Activated T-cell treated with anti-CD3 and anti-CD28 coated beads, Interleukin-2, amount 50 U/mL, for 72 hours (primary cell): ENCODE results near the gene SF3B3. TPM values are rescaled to one million over a fixed set of nuclear protein-coding genes. Genes with fewer than 3 reads are reported as not detected.

ENCODE experiments used
- ATAC-seq, 2 donors: fragments of 150-1000 bp; cut with Tn5 transposase; replicated peaks in 1 of 2; 2 replicates each; pipeline ENCODE4 v1.10.0; 2021; ENCODE audit warnings: moderate library complexity in 2 of 2, mild to moderate bottlenecking in 1 of 2
- DNase-seq, 2 donors: peaks; one replicate each; pipeline ENCODE4 v3.0.0; 2021 to 2022; ENCODE audit warnings: mixed read lengths in 1 of 2
- H3K27ac Mint-ChIP-seq: one replicate; pipeline ENCODE4 v1.8.0; 2022; ENCODE audit warnings: mild to moderate bottlenecking, moderate library complexity, mixed read lengths
- H3K27me3 Mint-ChIP-seq: one replicate; pipeline ENCODE4 v1.8.0; 2022; ENCODE audit warnings: low read depth, mixed read lengths
- H3K36me3 Mint-ChIP-seq, 2 donors: one replicate each; pipeline ENCODE4 v1.8.0; 2022; ENCODE audit warnings: mixed read lengths in 2 of 2, mild to moderate bottlenecking in 1 of 2; ENCODE audit not compliant: insufficient read depth in 2 of 2
- H3K4me1 Mint-ChIP-seq: one replicate; pipeline ENCODE4 v1.8.0; 2022; ENCODE audit warnings: low read depth, mixed read lengths
- H3K4me3 Mint-ChIP-seq, 2 donors: one replicate each; pipeline ENCODE4 v1.8.0; 2022; ENCODE audit warnings: mild to moderate bottlenecking in 2 of 2, mixed read lengths in 2 of 2, moderate library complexity in 2 of 2
- H3K9me3 Mint-ChIP-seq, 2 donors: one replicate each; pipeline ENCODE4 v1.8.0; 2022; ENCODE audit warnings: mixed read lengths in 2 of 2
- total RNA-seq, 2 donors: library from RNA; stranded (reverse); gene quantifications; one replicate each; pipeline ENCODE4 v1.2.3, GENCODE V29; 2022

The SF3B3 gene
- total RNA-seq, 2 donors from 2014 or later = 302 to 309 TPM

GRCh38 chr16:70490261-70490660 is 33.4 kb upstream of the SF3B3 start:
- DNase-seq (no peak), ATAC-seq (no peak)
- Mint-ChIP-seq H3K4me1 (peaks cover 18% of the 10 kb centered on the region), H3K36me3 (peaks cover 0 to 11% of the 10 kb centered on the region in 2 donors), H3K9me3 (no peaks in the 10 kb centered on the region), H3K27ac (no peak overlapping the region), H3K4me3 (no peak overlapping the region), H3K27me3 (no peaks in the 10 kb centered on the region)

GRCh38 chr16:70493802-70494201 is 29.8 kb upstream of the SF3B3 start:
- ATAC-seq (no peak), DNase-seq (no peak)
- H3K9me3 Mint-ChIP-seq = no peaks in the 10 kb centered on the region
- H3K4me1 Mint-ChIP-seq = peaks cover 18% of the 10 kb centered on the region
- no peaks in the 10 kb centered on the region for H3K27me3 Mint-ChIP-seq
- H3K4me3 Mint-ChIP-seq = no peak overlapping the region
- peaks cover 0 to 10% of the 10 kb centered on the region in 2 donors for H3K36me3 Mint-ChIP-seq
- no peak overlapping the region for H3K27ac Mint-ChIP-seq

DNA sequence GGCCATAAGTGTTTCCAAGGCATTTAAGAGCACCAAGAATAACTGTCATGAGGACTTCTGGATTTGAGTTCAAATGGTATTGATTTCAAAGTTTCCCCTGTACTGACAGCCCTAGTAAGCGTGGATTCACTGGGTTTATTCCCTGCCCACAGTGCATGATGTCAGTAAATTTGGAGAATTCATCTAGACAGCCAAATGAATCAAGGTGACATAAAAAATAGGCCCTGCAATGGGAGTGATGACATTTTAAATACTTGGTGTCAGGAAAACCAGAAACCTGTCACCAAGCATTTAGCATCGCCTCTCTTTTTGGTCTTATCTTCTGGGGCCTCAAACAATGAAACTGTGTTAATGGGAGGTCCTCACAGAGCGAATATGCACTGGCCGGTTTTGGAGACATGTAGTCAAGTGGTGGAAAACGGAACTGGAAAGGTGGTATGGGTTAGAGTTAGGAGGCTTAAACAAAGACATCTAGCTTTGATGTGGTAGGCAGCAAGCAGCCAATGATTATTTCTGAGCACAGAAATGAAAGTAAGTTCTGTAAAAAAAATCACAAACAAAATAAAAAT is 29.3 kb upstream of the SF3B3 start:
- Mint-ChIP-seq H3K36me3 (peaks cover 0 to 10% of the 10 kb centered on the region in 2 donors), H3K27ac (no peak overlapping the region)

GRCh38 chr16:70494777-70495176 is 28.8 kb upstream of the SF3B3 start:
- Mint-ChIP-seq H3K9me3 (no peaks in the 10 kb centered on the region), H3K27ac (no peak overlapping the region), H3K4me3 (peak overlapping the region in 1 of 2 donors; percentile 5), H3K27me3 (no peaks in the 10 kb centered on the region), H3K36me3 (peaks cover 0 to 10% of the 10 kb centered on the region in 2 donors), H3K4me1 (peaks cover 18% of the 10 kb centered on the region)
- no peak for DNase-seq
- ATAC-seq = no peak

More for the DNA sequence above, 29.3 kb upstream of the SF3B3 start:
- no peaks in the 10 kb centered on the region for H3K27me3 Mint-ChIP-seq
- peak overlapping the region in 1 of 2 donors; percentile 5 for H3K4me3 Mint-ChIP-seq
- H3K4me1 Mint-ChIP-seq = peaks cover 18% of the 10 kb centered on the region
- DNase-seq (no peak), ATAC-seq (peak in 1 of 2 donors; percentile 35)
- no peaks in the 10 kb centered on the region for H3K9me3 Mint-ChIP-seq

DNA sequence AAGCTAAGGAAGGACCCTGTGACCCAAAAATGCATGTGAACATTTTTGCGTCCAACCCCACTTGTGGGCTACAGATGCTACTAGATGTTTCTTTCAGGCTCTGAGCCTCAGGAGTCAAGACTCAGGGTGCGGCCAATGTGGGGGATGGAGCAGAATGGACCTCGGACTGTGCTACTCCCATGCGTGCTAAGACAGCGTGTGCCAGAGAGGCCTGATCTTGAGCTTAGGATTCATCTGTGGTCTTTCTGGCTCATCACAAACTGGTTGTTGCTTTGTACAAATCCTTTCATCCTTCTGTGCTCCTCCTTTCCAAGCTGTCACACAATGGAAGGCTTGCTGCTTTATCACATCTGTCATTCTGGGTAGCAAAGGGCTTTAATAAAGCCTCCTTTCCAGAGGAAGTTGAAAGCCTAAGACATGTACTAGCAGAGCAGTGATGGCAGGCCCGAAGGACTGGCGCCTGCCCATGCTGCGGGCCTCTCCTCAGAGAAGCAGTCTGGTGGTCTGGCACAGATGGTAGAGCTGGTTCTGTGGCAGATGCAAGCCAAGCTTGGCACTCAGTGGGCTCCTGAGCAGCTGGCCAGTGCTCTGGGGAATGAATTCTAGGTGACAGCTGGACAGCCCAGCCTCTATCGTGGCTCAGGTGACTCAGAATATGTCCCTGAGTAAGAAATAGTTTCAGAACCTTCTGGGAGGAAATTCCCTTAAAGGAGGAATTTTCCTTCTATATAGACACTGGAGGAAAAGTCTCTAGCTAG is 28.0 kb upstream of the SF3B3 start:
- peaks cover 0 to 10% of the 10 kb centered on the region in 2 donors for H3K36me3 Mint-ChIP-seq
- H3K9me3 Mint-ChIP-seq = no peaks in the 10 kb centered on the region
- H3K4me3 Mint-ChIP-seq = no peak overlapping the region
- ATAC-seq (peak in 1 of 2 donors; percentile 7), DNase-seq (no peak)
- no peak overlapping the region for H3K27ac Mint-ChIP-seq
- no peaks in the 10 kb centered on the region for H3K27me3 Mint-ChIP-seq
- peaks cover 18% of the 10 kb centered on the region for H3K4me1 Mint-ChIP-seq

DNA sequence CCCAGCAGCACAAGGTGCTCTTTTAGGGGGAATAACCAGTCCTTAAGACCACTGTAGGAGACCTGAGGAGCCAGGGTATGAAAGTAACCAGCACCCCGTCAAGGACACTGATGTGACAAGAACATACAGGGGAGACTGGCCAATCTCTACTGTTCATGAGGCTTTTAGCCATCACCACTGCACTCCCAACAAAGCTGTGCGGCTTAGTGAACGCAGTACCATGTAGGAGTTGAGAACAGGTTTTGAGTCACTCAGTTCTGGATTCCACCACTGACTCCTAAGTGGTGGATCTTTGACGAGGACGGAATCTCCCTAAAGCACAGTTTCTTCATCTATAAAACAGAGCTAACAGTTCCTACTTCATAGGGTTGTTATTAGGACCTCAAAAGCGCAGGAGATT is 27.1 kb upstream of the SF3B3 start:
- H3K27me3 Mint-ChIP-seq = no peaks in the 10 kb centered on the region
- ATAC-seq = peak; percentile 86 to 93
- DNase-seq = peak; percentile 29 to 35
- no peaks in the 10 kb centered on the region for H3K9me3 Mint-ChIP-seq
- no peak overlapping the region for H3K27ac Mint-ChIP-seq
- H3K36me3 Mint-ChIP-seq = peaks cover 0 to 10% of the 10 kb centered on the region in 2 donors
- H3K4me3 Mint-ChIP-seq = peak overlapping the region in 1 of 2 donors; percentile 32
- H3K4me1 Mint-ChIP-seq = peaks cover 18% of the 10 kb centered on the region

DNA sequence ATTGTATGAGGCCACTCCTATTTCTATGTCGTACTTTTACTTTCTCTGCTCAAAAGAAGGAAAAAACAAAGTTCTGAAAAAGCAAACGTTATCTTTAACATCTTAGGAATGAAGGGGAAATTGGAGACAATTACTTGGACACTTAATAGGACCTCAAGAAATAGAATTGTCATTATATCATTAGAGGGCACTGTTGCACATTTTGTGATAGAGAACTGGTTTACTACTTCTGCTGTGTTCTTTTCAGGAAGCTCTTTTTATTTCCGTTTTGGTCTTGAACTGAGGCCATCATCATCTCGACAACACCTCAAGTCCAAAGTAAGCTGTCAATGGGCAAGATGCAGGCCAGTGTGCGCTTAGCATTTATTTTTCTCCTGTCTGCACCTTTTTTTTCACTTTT is 14.9 kb upstream of the SF3B3 start:
- Mint-ChIP-seq H3K27me3 (no peaks in the 10 kb centered on the region), H3K36me3 (peaks cover 0 to 11% of the 10 kb centered on the region in 2 donors), H3K9me3 (no peaks in the 10 kb centered on the region), H3K4me1 (peaks cover 15% of the 10 kb centered on the region), H3K4me3 (no peak overlapping the region), H3K27ac (peak overlapping the region; percentile 78)
- ATAC-seq (peak in 1 of 2 donors; percentile 36), DNase-seq (no peak)

GRCh38 chr16:70510216-70510615 is 13.4 kb upstream of the SF3B3 start:
- H3K4me3 Mint-ChIP-seq = no peak overlapping the region
- DNase-seq (no peak), ATAC-seq (no peak)
- no peaks in the 10 kb centered on the region for H3K9me3 Mint-ChIP-seq
- H3K27me3 Mint-ChIP-seq = no peaks in the 10 kb centered on the region
- no peak overlapping the region for H3K27ac Mint-ChIP-seq
- H3K36me3 Mint-ChIP-seq = peaks cover 0 to 15% of the 10 kb centered on the region in 2 donors
- peaks cover 15% of the 10 kb centered on the region for H3K4me1 Mint-ChIP-seq

DNA sequence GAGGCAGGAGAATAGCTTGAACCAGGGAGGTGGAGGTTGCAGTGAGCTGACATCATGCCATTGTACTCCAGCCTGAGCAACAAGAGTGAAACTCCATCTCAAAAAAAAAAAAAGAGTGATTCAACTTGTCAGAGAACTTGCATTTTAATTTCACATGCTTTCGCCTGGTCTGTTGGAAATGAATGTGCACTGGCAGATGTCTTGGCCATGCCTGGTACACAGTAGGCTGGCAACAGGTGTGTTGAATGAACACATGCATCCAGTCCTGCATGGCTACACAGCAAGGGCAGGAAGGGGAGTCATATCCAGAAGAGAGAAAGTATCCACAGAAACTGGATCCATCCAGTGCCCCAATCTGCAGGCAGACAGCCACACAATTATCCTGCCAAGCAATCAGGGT is 11.8 kb upstream of the SF3B3 start:
- Mint-ChIP-seq H3K36me3 (peaks cover 0 to 16% of the 10 kb centered on the region in 2 donors), H3K27me3 (no peaks in the 10 kb centered on the region)
- DNase-seq = no peak

DNA sequence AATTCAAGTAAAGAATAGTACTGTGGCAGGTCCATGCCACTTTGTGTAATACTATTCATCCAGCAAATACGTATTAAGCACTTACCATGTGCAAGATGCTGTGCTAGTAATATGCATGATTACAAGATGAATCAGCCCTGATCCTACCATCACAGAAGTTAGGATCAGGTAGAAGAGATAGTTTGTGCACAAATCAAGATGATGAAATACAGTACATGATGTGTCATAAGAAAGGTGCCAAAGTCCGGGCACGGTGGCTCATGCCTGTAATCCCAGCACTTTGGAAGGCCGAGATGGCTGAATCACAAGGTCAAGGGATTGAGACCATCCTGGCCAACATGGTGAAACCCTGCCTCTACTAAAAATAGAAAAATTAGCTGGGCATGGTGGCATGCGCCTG is 11.2 kb upstream of the SF3B3 start:
- H3K4me3 Mint-ChIP-seq = no peak overlapping the region
- H3K36me3 Mint-ChIP-seq = peaks cover 0 to 16% of the 10 kb centered on the region in 2 donors
- H3K27me3 Mint-ChIP-seq = no peaks in the 10 kb centered on the region
- no peak overlapping the region for H3K27ac Mint-ChIP-seq
- no peaks in the 10 kb centered on the region for H3K9me3 Mint-ChIP-seq
- peaks cover 15% of the 10 kb centered on the region for H3K4me1 Mint-ChIP-seq
- ATAC-seq (no peak), DNase-seq (no peak)

More for the DNA sequence above, 11.8 kb upstream of the SF3B3 start:
- Mint-ChIP-seq H3K4me3 (no peak overlapping the region), H3K9me3 (no peaks in the 10 kb centered on the region), H3K27ac (no peak overlapping the region), H3K4me1 (peaks cover 15% of the 10 kb centered on the region)
- peak in 1 of 2 donors; percentile 53 for ATAC-seq

- DNase-seq = peak in 1 of 2 donors; percentile 18
- ATAC-seq = peak; percentile 59 to 64
Observed at GRCh38 chr16:70520612-70521297, 2.9 kb upstream of the SF3B3 start.

GRCh38 chr16:70522216-70523075 is 1.2 kb upstream of the SF3B3 start:
- H3K9me3 Mint-ChIP-seq = no peaks in the 10 kb centered on the region
- peak overlapping the region; percentile 95 to 98 for H3K4me3 Mint-ChIP-seq
- ATAC-seq (no peak), DNase-seq (peak in 1 of 2 donors; percentile 9)
- H3K27me3 Mint-ChIP-seq = no peaks in the 10 kb centered on the region
- peaks cover 21 to 28% of the 10 kb centered on the region in 2 donors for H3K36me3 Mint-ChIP-seq
- H3K27ac Mint-ChIP-seq = peak overlapping the region; percentile 100
- H3K4me1 Mint-ChIP-seq = peaks cover 53% of the 10 kb centered on the region

More at GRCh38 chr16:70520612-70521297, 2.9 kb upstream of the SF3B3 start:
- peaks cover 15 to 16% of the 10 kb centered on the region in 2 donors for H3K36me3 Mint-ChIP-seq
- peak overlapping the region; percentile 79 to 98 for H3K4me3 Mint-ChIP-seq
- H3K4me1 Mint-ChIP-seq = peaks cover 36% of the 10 kb centered on the region
- H3K27me3 Mint-ChIP-seq = no peaks in the 10 kb centered on the region
- H3K9me3 Mint-ChIP-seq = no peaks in the 10 kb centered on the region
- peak overlapping the region; percentile 88 for H3K27ac Mint-ChIP-seq
